Fibroblast of lung (primary cell): ENCODE results near the gene CCDC38. TPM values are rescaled to one million over a fixed set of nuclear protein-coding genes. Genes with fewer than 3 reads are reported as not detected.

Source experiments
- DNase-seq, 2 donors: peaks; one replicate each; pipeline versions ENCODE4 v3.0.0 to v3.0.0-alpha.2; 2010; ENCODE audit warnings: low read depth in 2 of 2
- H2AFZ ChIP-seq: 2 replicates; pipeline ENCODE4 v1.5.1; 2012; ENCODE audit warnings: low read length, control low read depth, inconsistent platforms
- H3K27ac ChIP-seq: 2 replicates; pipeline ENCODE4 v1.5.1; 2011; ENCODE audit warnings: low read length, control low read depth; ENCODE audit not compliant: insufficient read depth
- H3K27me3 ChIP-seq: 2 replicates; pipeline ENCODE4 v1.5.1; 2011; ENCODE audit warnings: mild to moderate bottlenecking, low read length; ENCODE audit not compliant: control insufficient read depth, insufficient read depth
- H3K36me3 ChIP-seq: 2 replicates; pipeline ENCODE4 v1.5.1; 2011; ENCODE audit warnings: low read length; ENCODE audit not compliant: control insufficient read depth, insufficient read depth
- H3K4me1 ChIP-seq: 2 replicates; pipeline ENCODE4 v1.5.1; 2011; ENCODE audit warnings: low read length; ENCODE audit not compliant: control insufficient read depth, insufficient read depth; ENCODE audit errors: extremely low read depth
- H3K4me2 ChIP-seq: 2 replicates; pipeline ENCODE4 v1.5.1; 2011; ENCODE audit warnings: low read length, control low read depth; ENCODE audit not compliant: insufficient read depth; ENCODE audit errors: extremely low read depth
- H3K4me3 ChIP-seq, 4 experiments: fragments of 200-600 bp in 1 of 4; sonication (generic) in 1 of 4; replicated peaks in 1 of 4; 2 replicates each; pipeline ENCODE4 v1.5.1; 2011 to 2016; ENCODE audit warnings: low read length in 4 of 4, low read depth in 3 of 4, mild to moderate bottlenecking in 3 of 4, control low read depth in 2 of 4, inconsistent platforms in 1 of 4, mixed read lengths in 1 of 4; ENCODE audit not compliant: insufficient read depth in 1 of 4; ENCODE audit errors: control extremely low read depth in 1 of 4
- H3K79me2 ChIP-seq: 2 replicates; pipeline ENCODE4 v1.5.1; 2012; ENCODE audit warnings: mild to moderate bottlenecking, low read length, inconsistent platforms; ENCODE audit not compliant: control insufficient read depth, insufficient read depth
- H3K9ac ChIP-seq: 2 replicates; pipeline ENCODE4 v1.5.1; 2011; ENCODE audit warnings: mild to moderate bottlenecking, low read length, control low read depth; ENCODE audit not compliant: insufficient read depth
- H3K9me3 ChIP-seq: 2 replicates; pipeline ENCODE4 v1.5.1; 2012; ENCODE audit warnings: low read depth, low read length; ENCODE audit not compliant: control insufficient read depth, insufficient read depth
- H4K20me1 ChIP-seq: 2 replicates; pipeline ENCODE4 v1.5.1; 2011; ENCODE audit warnings: low read length; ENCODE audit not compliant: control insufficient read depth, insufficient read depth; ENCODE audit errors: extremely low read depth
- EZH2 ChIP-seq: IDR thresholded peaks from 2 replicates; pipeline ENCODE4 v1.5.1; 2012; ENCODE audit warnings: low read length, control low read depth, mild to moderate bottlenecking; ENCODE audit errors: missing control alignments
- polyA plus RNA-seq, 2 donors: library from polyadenylated mRNA; depleted of rRNA in 1 of 2; stranded (reverse) in 1 of 2; unstranded in 1 of 2; fragments of >200 nt; gene quantifications; 2 replicates each; pipeline ENCODE4 v1.2.1, GENCODE V29; 2011 to 2012; ENCODE audit warnings: missing spikeins in 1 of 2
- total RNA-seq: library from RNA; depleted of rRNA; stranded (reverse); fragments of >200 nt; gene quantifications from 2 replicates; pipeline ENCODE4 v1.2.1, GENCODE V29; 2014
- TF ChIP-seq, protein P1 (sequence below), 2 donors: IDR thresholded peaks in 1 of 2; conservative IDR thresholded peaks in 1 of 2; 1 replicate in 1 of 2; 2 replicates in 1 of 2; pipeline ENCODE4 v1.5.1; 2011 to 2012; ENCODE audit warnings: low read length in 2 of 2, control low read depth in 1 of 2, inconsistent platforms in 1 of 2, low read depth in 1 of 2, mild to moderate bottlenecking in 1 of 2

CCDC38 gene
- total and polyA plus RNA-seq, 2 donors (not counting 1 experiment from before 2014, with no cell fraction given): 0.05 TPM; not detected in 1

DNA sequence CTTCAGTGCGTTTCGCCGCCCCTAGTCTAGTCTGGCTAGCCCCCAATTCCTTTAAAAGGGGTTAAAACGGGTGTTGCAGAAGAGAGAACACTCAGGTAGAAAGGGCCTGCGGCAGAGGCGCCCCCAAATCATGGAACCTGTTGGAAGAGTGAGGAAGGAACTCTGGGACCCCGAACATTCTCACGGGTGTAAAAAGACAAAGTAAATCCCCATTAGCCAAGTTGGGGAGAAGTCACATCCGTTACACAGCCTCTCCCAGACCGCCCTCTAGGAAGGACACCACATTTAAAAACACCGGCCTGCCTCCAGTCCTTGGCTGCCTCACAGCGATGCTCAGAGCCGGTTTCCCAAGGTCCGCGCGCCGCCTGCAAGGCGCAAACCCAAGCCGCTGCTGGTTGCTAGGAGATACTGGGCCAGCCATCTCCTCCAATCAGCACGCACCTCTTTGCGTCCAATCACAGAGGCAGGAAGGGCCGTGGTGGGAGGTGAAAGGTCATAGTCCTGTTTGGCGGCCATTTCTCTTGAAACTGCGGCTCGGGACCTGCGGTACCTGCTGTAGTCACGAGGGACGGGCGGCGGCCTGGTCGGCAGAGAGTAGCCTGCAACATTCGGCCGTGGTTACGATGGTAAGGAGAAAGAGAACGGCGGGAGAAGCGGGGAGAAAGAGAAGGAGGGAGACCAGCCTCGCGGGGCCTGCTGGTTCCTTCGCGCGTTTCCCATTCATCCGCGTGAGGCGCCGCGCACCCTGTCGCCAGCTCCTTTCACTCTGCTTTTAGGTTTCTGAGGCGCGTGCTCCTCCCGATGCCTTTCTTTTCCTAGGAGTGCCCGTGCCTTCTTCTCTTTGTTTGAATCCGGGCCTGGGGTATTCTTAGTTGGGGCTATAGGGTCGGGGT lies 83.7 kb downstream of the CCDC38 start, which contains the start of gene SNRPF:
TSS of gene SNRPF (plus strand) at position 502 of the 893 bp plus-strand sequence. CDS start at position 624, 122 bp downstream.
- no peaks in the 10 kb centered on the region for H3K9me3 ChIP-seq
- TF ChIP-seq, protein P1, sequence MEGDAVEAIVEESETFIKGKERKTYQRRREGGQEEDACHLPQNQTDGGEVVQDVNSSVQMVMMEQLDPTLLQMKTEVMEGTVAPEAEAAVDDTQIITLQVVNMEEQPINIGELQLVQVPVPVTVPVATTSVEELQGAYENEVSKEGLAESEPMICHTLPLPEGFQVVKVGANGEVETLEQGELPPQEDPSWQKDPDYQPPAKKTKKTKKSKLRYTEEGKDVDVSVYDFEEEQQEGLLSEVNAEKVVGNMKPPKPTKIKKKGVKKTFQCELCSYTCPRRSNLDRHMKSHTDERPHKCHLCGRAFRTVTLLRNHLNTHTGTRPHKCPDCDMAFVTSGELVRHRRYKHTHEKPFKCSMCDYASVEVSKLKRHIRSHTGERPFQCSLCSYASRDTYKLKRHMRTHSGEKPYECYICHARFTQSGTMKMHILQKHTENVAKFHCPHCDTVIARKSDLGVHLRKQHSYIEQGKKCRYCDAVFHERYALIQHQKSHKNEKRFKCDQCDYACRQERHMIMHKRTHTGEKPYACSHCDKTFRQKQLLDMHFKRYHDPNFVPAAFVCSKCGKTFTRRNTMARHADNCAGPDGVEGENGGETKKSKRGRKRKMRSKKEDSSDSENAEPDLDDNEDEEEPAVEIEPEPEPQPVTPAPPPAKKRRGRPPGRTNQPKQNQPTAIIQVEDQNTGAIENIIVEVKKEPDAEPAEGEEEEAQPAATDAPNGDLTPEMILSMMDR (conservative IDR thresholded peaks at IDR 0.05 in 1 of 2, IDR thresholded peaks at IDR 0.05 in 1 of 2; ENCODE audit: low read depth in 1 of 2, low read length in 2 of 2): peak in 1 of 2 donors; percentile 1
- no peak for TF ChIP-seq EZH2
- peak within 1 kb of the TSS; percentile 76 for H2AFZ ChIP-seq
- H3K9ac ChIP-seq: peak within 1 kb of the TSS; percentile 73
- peak within 1 kb of the TSS; percentile 63 to 83 (median 78) for H3K4me3 ChIP-seq
- H3K27ac ChIP-seq: peak within 1 kb of the TSS; percentile 82
- peak; percentile 95 to 97 for DNase-seq
- H3K4me1 ChIP-seq: peaks cover 6% of the 10 kb centered on the region
- no peaks in the 10 kb centered on the region for H3K36me3 ChIP-seq
- no peaks in the 10 kb centered on the region for H3K27me3 ChIP-seq
- H4K20me1 ChIP-seq: no peaks in the 10 kb centered on the region
- H3K79me2 ChIP-seq: peaks cover 44% of the 10 kb centered on the region
- peak within 1 kb of the TSS; percentile 91 for H3K4me2 ChIP-seq

DNA sequence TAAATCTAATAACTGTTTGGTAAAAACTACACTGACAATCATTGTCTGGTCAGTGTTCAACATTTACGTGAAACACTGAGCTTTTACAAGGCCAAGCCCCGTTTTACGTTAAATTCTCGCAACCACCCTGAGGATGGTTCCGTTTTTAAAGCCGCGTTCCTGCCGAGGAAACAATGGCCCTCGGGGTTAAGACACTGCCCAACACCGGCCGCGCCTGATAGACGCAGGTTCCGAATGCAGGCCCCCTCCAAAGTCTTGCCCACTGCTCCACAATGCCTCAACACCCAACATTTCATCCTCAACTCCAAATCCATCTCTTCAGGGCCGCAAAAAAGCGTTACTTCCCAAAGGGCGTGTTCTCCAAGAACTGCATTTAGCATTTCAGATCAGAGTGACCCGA lies 84.6 kb downstream of the CCDC38 start:
- Histone ChIP-seq H3K4me2 (no peak overlapping the region), H3K27me3 (no peaks in the 10 kb centered on the region), H3K4me3 (no peak overlapping the region), H4K20me1 (no peaks in the 10 kb centered on the region), H3K4me1 (peaks cover 6% of the 10 kb centered on the region), H2AFZ (peak overlapping the region; percentile 49), H3K79me2 (peaks cover 37% of the 10 kb centered on the region), H3K9me3 (no peaks in the 10 kb centered on the region), H3K36me3 (no peaks in the 10 kb centered on the region), H3K27ac (no peak overlapping the region), H3K9ac (no peak overlapping the region)
- DNase-seq: no peak
- TF ChIP-seq, protein P1 (conservative IDR thresholded peaks at IDR 0.05 in 1 of 2, IDR thresholded peaks at IDR 0.05 in 1 of 2; ENCODE audit: low read depth in 1 of 2, low read length in 2 of 2): no peak

DNA sequence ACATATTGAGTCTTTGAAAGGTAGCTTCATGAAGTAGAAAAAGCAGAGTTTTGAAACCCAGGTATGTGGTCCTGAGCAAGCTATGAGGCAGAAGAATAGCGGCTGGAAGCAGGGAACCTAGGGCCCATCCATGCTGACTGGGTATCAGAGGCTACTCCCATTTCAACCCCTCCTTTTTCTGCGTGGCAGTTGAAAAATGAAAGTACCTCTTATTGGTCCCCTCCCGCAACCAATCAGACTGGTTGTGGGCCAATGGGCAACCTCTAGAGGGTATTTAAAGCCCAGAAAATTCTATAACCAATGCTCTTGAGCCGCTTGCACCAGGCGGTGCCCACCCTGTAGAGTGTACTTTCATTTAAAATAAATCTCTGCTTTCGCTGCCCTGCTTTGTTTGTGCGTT lies 85.3 kb downstream of the CCDC38 start:
- DNase-seq: peak in 1 of 2 donors; percentile 2
- no peaks in the 10 kb centered on the region for H4K20me1 ChIP-seq
- no peak overlapping the region for H2AFZ ChIP-seq
- peaks cover 2% of the 10 kb centered on the region for H3K27me3 ChIP-seq
- TF ChIP-seq, protein P1 (conservative IDR thresholded peaks at IDR 0.05 in 1 of 2, IDR thresholded peaks at IDR 0.05 in 1 of 2; ENCODE audit: low read depth in 1 of 2, low read length in 2 of 2): no peak
- TF ChIP-seq EZH2: no peak
- no peak overlapping the region for H3K4me2 ChIP-seq
- H3K9ac ChIP-seq: no peak overlapping the region
- no peak overlapping the region for H3K27ac ChIP-seq
- no peaks in the 10 kb centered on the region for H3K36me3 ChIP-seq
- H3K9me3 ChIP-seq: no peaks in the 10 kb centered on the region
- no peak overlapping the region for H3K4me3 ChIP-seq
- peaks cover 6% of the 10 kb centered on the region for H3K4me1 ChIP-seq
- H3K79me2 ChIP-seq: peaks cover 32% of the 10 kb centered on the region
